HCT116 (cell line): Measurements from ENCODE around the gene APBB1IP. TPM values are rescaled to one million over a fixed set of nuclear protein-coding genes. Genes with fewer than 3 reads are reported as not detected.

Experiments used
- ATAC-seq: fragments of 200-7000 bp; cut with Tn5 transposase; 2 replicates; pipeline ENCODE4 v1.9.1; 2020; ENCODE audit warnings: mild to moderate bottlenecking, moderate library complexity
- BruUV-seq: library from RNA; stranded (reverse); fragments of 400-500 nt; replicated peaks from 2 replicates; lab custom pipeline; 2021; lab: Mats Ljungman, UMichigan
- CTCF ChIA-PET: fragments of 300-600 bp; sonication (Branson Sonifier 250); formaldehyde crosslinking; loops from one replicate; lab custom pipeline; 2021; ENCODE audit warnings: antibody characterized with exemption; lab: Charles Lee
- POLR2A ChIA-PET: fragments of 300-600, 350-600 bp; sonication (Branson Sonifier 250); formaldehyde crosslinking; loops from one replicate; lab custom pipeline; 2021; ENCODE audit warnings: antibody characterized with exemption; lab: Charles Lee
- RAD21 ChIA-PET, 2 experiments: fragments of 300-600 bp; sonication (Branson Sonifier 250); formaldehyde crosslinking; loops; one replicate each; lab custom pipeline; 2023; ENCODE audit warnings: low total read pairs in 2 of 2; ENCODE audit not compliant: uncharacterized antibody in 2 of 2, unreplicated experiment in 2 of 2, low non-redundant PET in 1 of 2; lab: Charles Lee
- DNase-seq: peaks from one replicate; pipeline ENCODE4 v3.0.0-alpha.2; 2010; ENCODE audit warnings: low read depth, low spot score
- H2AFZ ChIP-seq: fragments of 200-600 bp; shearing (Covaris generic), sonication (generic); 2 replicates; pipeline ENCODE4 v1.6.1; 2017; ENCODE audit warnings: low read depth, mixed run types, mixed read lengths, antibody characterized with exemption, low read length; ENCODE audit not compliant: poor library complexity, severe bottlenecking
- H3K27ac ChIP-seq: 2 replicates; pipeline ENCODE4 v1.5.1; 2012; ENCODE audit warnings: low read depth, low read length
- H3K27me3 ChIP-seq: fragments of 200-600 bp; sonication (generic); 2 replicates; pipeline ENCODE4 v1.6.1; 2016; ENCODE audit warnings: mixed run types, low read length, mixed read lengths; ENCODE audit not compliant: insufficient read depth
- H3K36me3 ChIP-seq, 2 experiments: fragments of 200-500 bp in 1 of 2; fragments of 200-600 bp in 1 of 2; sonication (Bioruptor generic) in 1 of 2; sonication (generic) in 1 of 2; 2 replicates each; pipeline versions ENCODE4 v1.5.1 to v1.6.1; 2014 to 2016; ENCODE audit warnings: low read length in 2 of 2, inconsistent platforms in 1 of 2, mixed read lengths in 1 of 2, mixed run types in 1 of 2; ENCODE audit not compliant: insufficient read depth in 2 of 2, control insufficient read depth in 1 of 2
- H3K4me1 ChIP-seq, 2 experiments: fragments of 200-600 bp in 1 of 2; sonication (generic) in 1 of 2; 2 replicates each; pipeline versions ENCODE4 v1.5.1 to v1.6.1; 2012 to 2017; ENCODE audit warnings: low read length in 2 of 2, inconsistent platforms in 1 of 2, mild to moderate bottlenecking in 1 of 2, mixed read lengths in 1 of 2, mixed run types in 1 of 2, moderate library complexity in 1 of 2; ENCODE audit not compliant: insufficient read depth in 2 of 2, control insufficient read depth in 1 of 2
- H3K4me2 ChIP-seq: fragments of 200-600 bp; sonication (generic); 2 replicates; pipeline ENCODE4 v1.6.1; 2017; ENCODE audit warnings: mixed run types, low read length, mixed read lengths
- H3K4me3 ChIP-seq, 2 experiments: fragments of 200-600 bp in 1 of 2; sonication (generic) in 1 of 2; replicated peaks in 1 of 2; 2 replicates each; pipeline ENCODE4 v1.5.1; 2011 to 2016; ENCODE audit warnings: low read length in 2 of 2, control low read depth in 1 of 2, low read depth in 1 of 2, mild to moderate bottlenecking in 1 of 2, mixed read lengths in 1 of 2, mixed run types in 1 of 2
- H3K79me2 ChIP-seq: fragments of 200-600 bp; sonication (generic); 2 replicates; pipeline ENCODE4 v1.6.1; 2017; ENCODE audit warnings: mild to moderate bottlenecking, mixed run types, low read length, moderate library complexity, mixed read lengths; ENCODE audit not compliant: insufficient read depth
- H3K9ac ChIP-seq: fragments of 200-600 bp; sonication (generic); 2 replicates; pipeline ENCODE4 v1.6.1; 2016; ENCODE audit warnings: low read length, mixed read lengths
- H3K9me2 ChIP-seq: fragments of 200-600 bp; sonication (generic), shearing (Covaris generic); 2 replicates; pipeline ENCODE4 v1.6.1; 2017; ENCODE audit warnings: mixed run types, mild to moderate bottlenecking, moderate library complexity; ENCODE audit not compliant: insufficient read depth
- H3K9me3 ChIP-seq, 2 experiments: fragments of 200-500 bp in 1 of 2; fragments of 200-600 bp in 1 of 2; sonication (Bioruptor generic) in 1 of 2; sonication (generic) in 1 of 2; 2 replicates each; pipeline ENCODE4 v1.6.1; 2014 to 2017; ENCODE audit warnings: low read length in 2 of 2, mixed read lengths in 2 of 2, inconsistent platforms in 1 of 2, low read depth in 1 of 2, mild to moderate bottlenecking in 1 of 2, mixed run types in 1 of 2, moderate library complexity in 1 of 2; ENCODE audit not compliant: control insufficient read depth in 1 of 2, insufficient read depth in 1 of 2
- H4K20me1 ChIP-seq: fragments of 200-600 bp; sonication (generic), shearing (Covaris generic); 2 replicates; pipeline ENCODE4 v1.6.1; 2017; ENCODE audit warnings: mixed run types, mild to moderate bottlenecking, moderate library complexity; ENCODE audit not compliant: insufficient read depth
- CEBPB ChIP-seq: IDR thresholded peaks from 2 replicates; pipeline ENCODE4 v1.6.1; 2012; ENCODE audit warnings: low read depth
- CTCF ChIP-seq, 3 experiments: fragments of 200-600 bp in 1 of 3; sonication (generic) in 1 of 3; IDR thresholded peaks in 2 of 3; conservative IDR thresholded peaks in 1 of 3; 2 replicates each; pipeline ENCODE4 v1.5.1; 2012 to 2017; ENCODE audit warnings: low read depth in 2 of 3, low read length in 2 of 3, antibody characterized with exemption in 1 of 3, borderline replicate concordance in 1 of 3, control low read depth in 1 of 3, mild to moderate bottlenecking in 1 of 3, mixed read lengths in 1 of 3, mixed run types in 1 of 3, moderate library complexity in 1 of 3; ENCODE audit not compliant: insufficient read depth in 1 of 3
- EGR1 ChIP-seq: IDR thresholded peaks from 2 replicates; pipeline ENCODE4 v1.6.1; 2012; ENCODE audit warnings: low read depth
- ELF1 ChIP-seq: IDR thresholded peaks from 2 replicates; pipeline ENCODE4 v1.6.1; 2012; ENCODE audit warnings: low read depth, borderline replicate concordance
- EZH2 ChIP-seq: fragments of 200-600 bp; sonication (generic); IDR thresholded peaks from 2 replicates; pipeline ENCODE4 v1.6.1; 2017; ENCODE audit warnings: antibody characterized with exemption, mixed run types
- POLR2A ChIP-seq: IDR thresholded peaks from 2 replicates; pipeline ENCODE4 v1.7.0; 2011; ENCODE audit warnings: borderline replicate concordance; ENCODE audit not compliant: insufficient read depth, insufficient read length; ENCODE audit errors: extremely low read depth
- POLR2AphosphoS5 ChIP-seq: IDR thresholded peaks from 2 replicates; pipeline ENCODE4 v1.6.1; 2011; ENCODE audit warnings: mild to moderate bottlenecking, low read depth, low read length, moderate library complexity
- REST ChIP-seq: IDR thresholded peaks from 2 replicates; pipeline ENCODE4 v1.6.1; 2012; ENCODE audit warnings: low read depth
- SP1 ChIP-seq: IDR thresholded peaks from 2 replicates; pipeline ENCODE4 v1.6.1; 2012; ENCODE audit warnings: low read depth
- intact Hi-C: fragments of 100-400 bp; cut with micrococcal nuclease; formaldehyde crosslinking; loops from 2 replicates; pipeline ENCODE4 v1.10.0; 2022
- total RNA-seq: library from RNA; stranded (reverse); gene quantifications from one replicate; pipeline ENCODE4 v1.2.1, GENCODE V29; 2021; ENCODE audit not compliant: unreplicated experiment

APBB1IP gene
- total RNA-seq, 1 experiment from 2014 or later = 0.27 TPM

GRCh38 chr10:26460736-26461135, 22.6 kb downstream of the APBB1IP start:
- Histone ChIP-seq H2AFZ (no peak overlapping the region), H3K79me2 (no peaks in the 10 kb centered on the region), H3K27me3 (no peaks in the 10 kb centered on the region), H3K4me3 (no peak overlapping the region), H3K4me2 (no peak overlapping the region), H4K20me1 (no peaks in the 10 kb centered on the region), H3K4me1 (no peaks in the 10 kb centered on the region), H3K9me3 (no peaks in the 10 kb centered on the region), H3K36me3 (no peaks in the 10 kb centered on the region), H3K9me2 (no peaks in the 10 kb centered on the region), H3K9ac (no peak overlapping the region), H3K27ac (no peak overlapping the region)
- RAD21 ChIA-PET = no interaction called here
- POLR2A ChIA-PET = interaction anchor here (0.7 kb wide), 1 partner anchor 445 kb away, joined by 3 read pairs; no protein-coding TSS in a partner anchor
- DNase-seq (no peak), ATAC-seq (no peak)
- intact Hi-C loops = no loop called here
- BruUV-seq = no TSS peak
- TF ChIP-seq POLR2A (no peak), EZH2 (no peak), POLR2AphosphoS5 (no peak), SP1 (no peak), EGR1 (no peak), REST (no peak), CTCF (IDR thresholded peaks at IDR 0.05 in 2 of 3, conservative IDR thresholded peaks at IDR 0.05 in 1 of 3; ENCODE audit: borderline replicate concordance in 1 of 3, insufficient read depth in 1 of 3, low read depth in 2 of 3, low read length in 2 of 3) (no peak), ELF1 (no peak), CEBPB (no peak)
- CTCF ChIA-PET = no interaction called here
